MM.1S (cell line): ENCODE measurements around the gene SEC24D.

Source experiments
- CTCF ChIP-seq: fragments of 300-600 bp; sonication (generic); IDR thresholded peaks from 2 replicates; pipeline ENCODE4 v1.5.1; 2016; ENCODE audit warnings: antibody characterized with exemption, low read length, mixed read lengths
- EZH2 ChIP-seq: fragments of 300-600 bp; sonication (generic); optimal IDR thresholded peaks from 2 replicates; pipeline ENCODE3; 2017; ENCODE audit warnings: low read depth, mild to moderate bottlenecking, antibody characterized with exemption, low read length, mixed read lengths

GRCh38 chr4:118756429-118756828 is 79.5 kb downstream of the SEC24D start:
- no peak for TF ChIP-seq CTCF
- no peak for TF ChIP-seq EZH2
